Breast epithelium (tissue), 4 donors: ENCODE measurements around the gene FAM204A. TPM values are rescaled to one million over a fixed set of nuclear protein-coding genes. Genes with fewer than 3 reads are reported as not detected.

Experiments used
- DNase-seq, 2 donors: peaks; one replicate each; pipeline ENCODE4 v3.0.0-alpha.2; 2019; ENCODE audit warnings: low spot score in 2 of 2
- H3K27ac ChIP-seq, 2 donors: fragments of 200-600 bp; sonication (generic) in 1 of 2; one replicate each; pipeline ENCODE4 v1.5.1; 2016 to 2019; ENCODE audit warnings: mild to moderate bottlenecking in 1 of 2
- H3K27me3 ChIP-seq, 2 donors: fragments of 200-600 bp; sonication (generic) in 1 of 2; one replicate each; pipeline versions ENCODE4 v1.5.1 to v1.6.0; 2017 to 2019; ENCODE audit warnings: control low read depth in 1 of 2, mild to moderate bottlenecking in 1 of 2
- H3K36me3 ChIP-seq: fragments of 200-600 bp; one replicate; pipeline ENCODE4 v1.5.1; 2019
- H3K4me1 ChIP-seq, 2 donors: fragments of 200-600 bp; sonication (generic); one replicate each; pipeline ENCODE4 v1.5.1; 2016 to 2019; ENCODE audit warnings: control low read depth in 1 of 2
- H3K4me3 ChIP-seq, 3 donors: fragments of 200-600 bp; sonication (generic); 1 replicate in 2 of 3; 2 replicates in 1 of 3; pipeline ENCODE4 v1.5.1; 2016 to 2019; ENCODE audit warnings: mild to moderate bottlenecking in 3 of 3, moderate library complexity in 2 of 3
- H3K9me3 ChIP-seq, 2 donors: fragments of 200-600 bp; sonication (generic) in 1 of 2; one replicate each; pipeline ENCODE4 v1.5.1; 2016 to 2019; ENCODE audit warnings: control low read depth in 1 of 2
- POLR2A ChIP-seq: fragments of 450-650 bp; IDR thresholded peaks from one replicate; pipeline ENCODE4 v1.6.1; 2016; ENCODE audit warnings: antibody characterized with exemption, mild to moderate bottlenecking, moderate library complexity
- POLR2AphosphoS5 ChIP-seq, 3 donors: sonication (generic); formaldehyde crosslinking; IDR thresholded peaks; one replicate each; pipeline ENCODE4 v1.6.1; 2017; ENCODE audit warnings: antibody characterized with exemption in 3 of 3
- intact Hi-C: fragments of 100-400 bp; cut with DNase I; formaldehyde crosslinking; loops from one replicate; pipeline ENCODE4 v1.15.1; 2023; ENCODE audit warnings: low total_unique reads
- total RNA-seq, 3 donors: library from RNA; depleted of rRNA; stranded (reverse); fragments of >200 nt; gene quantifications; one replicate each; pipeline ENCODE4 v1.1.0, GENCODE V29; 2016
- TF ChIP-seq, protein P1 (sequence below), 3 donors: fragments of 450-650 bp; IDR thresholded peaks; one replicate each; pipeline ENCODE4 v1.5.1; 2016 to 2017; ENCODE audit warnings: antibody characterized with exemption in 3 of 3, mild to moderate bottlenecking in 3 of 3, moderate library complexity in 3 of 3

Gene FAM204A
- total RNA-seq, 3 donors from 2014 or later: 28.2 to 71.4 (median 59.6) TPM

DNA sequence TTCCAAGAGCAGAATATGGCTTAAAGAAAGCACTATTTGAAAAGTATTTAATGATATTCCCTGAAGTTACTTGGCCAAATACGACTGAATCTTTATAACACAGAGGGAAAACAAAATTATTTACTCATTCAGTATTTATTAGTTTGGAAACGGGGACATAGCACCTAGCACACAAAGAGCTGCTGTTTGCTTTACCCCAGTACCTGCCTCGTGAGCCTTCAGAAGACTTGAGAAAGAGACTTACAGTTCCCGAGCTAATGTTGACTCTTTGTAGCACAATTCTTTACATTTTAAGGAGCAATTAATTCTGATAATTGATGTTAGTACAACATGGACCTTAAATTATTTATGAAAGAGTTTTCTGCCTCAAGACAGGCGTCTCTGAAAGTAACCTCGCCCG is 88.7 kb downstream of the FAM204A start:
- Histone ChIP-seq H3K4me1 (no peaks in the 10 kb centered on the region), H3K27ac (no peak overlapping the region), H3K36me3 (no peaks in the 10 kb centered on the region), H3K27me3 (peaks cover 0 to 4% of the 10 kb centered on the region in 2 donors), H3K9me3 (no peaks in the 10 kb centered on the region), H3K4me3 (no peak overlapping the region)
- DNase-seq: no peak
- intact Hi-C loops: no loop called here
- TF ChIP-seq, protein P1, sequence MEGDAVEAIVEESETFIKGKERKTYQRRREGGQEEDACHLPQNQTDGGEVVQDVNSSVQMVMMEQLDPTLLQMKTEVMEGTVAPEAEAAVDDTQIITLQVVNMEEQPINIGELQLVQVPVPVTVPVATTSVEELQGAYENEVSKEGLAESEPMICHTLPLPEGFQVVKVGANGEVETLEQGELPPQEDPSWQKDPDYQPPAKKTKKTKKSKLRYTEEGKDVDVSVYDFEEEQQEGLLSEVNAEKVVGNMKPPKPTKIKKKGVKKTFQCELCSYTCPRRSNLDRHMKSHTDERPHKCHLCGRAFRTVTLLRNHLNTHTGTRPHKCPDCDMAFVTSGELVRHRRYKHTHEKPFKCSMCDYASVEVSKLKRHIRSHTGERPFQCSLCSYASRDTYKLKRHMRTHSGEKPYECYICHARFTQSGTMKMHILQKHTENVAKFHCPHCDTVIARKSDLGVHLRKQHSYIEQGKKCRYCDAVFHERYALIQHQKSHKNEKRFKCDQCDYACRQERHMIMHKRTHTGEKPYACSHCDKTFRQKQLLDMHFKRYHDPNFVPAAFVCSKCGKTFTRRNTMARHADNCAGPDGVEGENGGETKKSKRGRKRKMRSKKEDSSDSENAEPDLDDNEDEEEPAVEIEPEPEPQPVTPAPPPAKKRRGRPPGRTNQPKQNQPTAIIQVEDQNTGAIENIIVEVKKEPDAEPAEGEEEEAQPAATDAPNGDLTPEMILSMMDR (IDR thresholded peaks at IDR 0.05): no peak
- TF ChIP-seq POLR2A (no peak), POLR2AphosphoS5 (IDR thresholded peaks at IDR 0.05) (no peak)

DNA sequence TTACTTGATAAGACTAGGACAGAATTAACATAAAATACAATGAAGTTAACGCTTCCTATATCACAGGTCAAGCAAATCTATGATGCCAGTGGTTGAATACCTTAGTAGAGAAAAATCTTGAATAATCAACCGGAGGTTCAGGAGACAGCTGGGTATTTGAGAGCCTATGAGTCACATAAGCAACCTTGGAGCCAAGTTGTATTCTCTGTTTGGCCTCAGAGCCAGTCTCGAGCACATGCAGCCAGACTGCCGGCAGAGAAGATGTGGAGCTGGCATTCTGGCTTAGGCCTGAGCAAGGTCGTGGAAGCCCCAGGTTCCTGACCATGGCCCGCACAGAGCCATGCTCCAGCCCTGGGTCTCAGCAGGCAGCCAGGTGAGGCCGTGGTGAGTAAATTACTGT is 90.3 kb downstream of the FAM204A start:
- TF ChIP-seq POLR2A (no peak), POLR2AphosphoS5 (IDR thresholded peaks at IDR 0.05) (no peak)
- TF ChIP-seq, protein P1 (IDR thresholded peaks at IDR 0.05): no peak
- H3K27me3 ChIP-seq: peaks cover 0 to 15% of the 10 kb centered on the region in 2 donors
- no peaks in the 10 kb centered on the region for H3K36me3 ChIP-seq
- H3K27ac ChIP-seq: no peak overlapping the region
- H3K4me1 ChIP-seq: no peaks in the 10 kb centered on the region
- H3K4me3 ChIP-seq: no peak overlapping the region
- no peaks in the 10 kb centered on the region for H3K9me3 ChIP-seq
- intact Hi-C loops: no loop called here
- no peak for DNase-seq

DNA sequence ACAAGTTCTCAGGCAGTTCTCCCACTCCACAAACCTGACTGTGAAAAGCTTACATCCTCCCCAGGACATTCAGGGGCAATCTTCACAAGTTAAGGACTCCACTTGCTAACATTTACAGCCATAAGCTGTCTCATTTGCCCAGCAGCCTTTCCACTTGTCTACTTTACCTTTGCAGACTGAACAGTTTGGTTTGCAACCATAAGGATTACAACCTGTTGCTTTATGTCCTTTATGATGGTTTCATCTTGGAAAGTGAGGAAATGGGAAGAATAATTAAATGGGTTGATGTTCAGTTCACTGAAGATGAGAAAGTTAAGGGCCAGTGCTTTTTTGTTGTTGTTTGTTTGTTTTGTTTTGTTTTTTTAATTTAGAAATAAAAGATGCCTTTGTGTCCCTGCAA is 92.4 kb downstream of the FAM204A start:
- H3K4me1 ChIP-seq: no peaks in the 10 kb centered on the region
- H3K36me3 ChIP-seq: no peaks in the 10 kb centered on the region
- H3K4me3 ChIP-seq: no peak overlapping the region
- H3K27me3 ChIP-seq: peaks cover 0 to 35% of the 10 kb centered on the region in 2 donors
- TF ChIP-seq, protein P1 (IDR thresholded peaks at IDR 0.05): no peak
- no peak for TF ChIP-seq POLR2A
- TF ChIP-seq POLR2AphosphoS5 (IDR thresholded peaks at IDR 0.05): no peak
- H3K27ac ChIP-seq: no peak overlapping the region
- H3K9me3 ChIP-seq: no peaks in the 10 kb centered on the region
- no peak for DNase-seq
- intact Hi-C loops: loop anchor here (10.0 kb wide), 1 partner anchor 755 kb away; no protein-coding TSS in a partner anchor
